Gastroesophageal sphincter (tissue), 3 donors: Measurements from ENCODE around the gene GSTK1.

Source experiments
- CTCF ChIP-seq, 4 experiments: fragments of 200-600 bp in 2 of 4; fragments of 450-650 bp in 2 of 4; sonication (generic) in 1 of 4; IDR thresholded peaks; one replicate each; pipeline ENCODE4 v1.5.1; 2017 to 2019; ENCODE audit warnings: antibody characterized with exemption in 4 of 4, mild to moderate bottlenecking in 2 of 4, moderate library complexity in 2 of 4
- POLR2A ChIP-seq, 2 donors: fragments of 450-650 bp; IDR thresholded peaks; one replicate each; pipeline ENCODE4 v1.6.1; 2017; ENCODE audit warnings: antibody characterized with exemption in 2 of 2, mild to moderate bottlenecking in 2 of 2, moderate library complexity in 1 of 2
- POLR2AphosphoS5 ChIP-seq: sonication (generic); formaldehyde crosslinking; IDR thresholded peaks from one replicate; pipeline ENCODE4 v1.6.1; 2017; ENCODE audit warnings: antibody characterized with exemption

GRCh38 chr7:143258831-143259230, 4.4 kb upstream of the GSTK1 start:
- no peak for TF ChIP-seq CTCF (IDR thresholded peaks at IDR 0.05)
- no peak for TF ChIP-seq POLR2A (IDR thresholded peaks at IDR 0.05)
- TF ChIP-seq POLR2AphosphoS5 = no peak
